Heart right ventricle (tissue), 16 donors: ENCODE results near the gene MARCHF9. TPM values are rescaled to one million over a fixed set of nuclear protein-coding genes. Genes with fewer than 3 reads are reported as not detected.

Experiments used
- ATAC-seq, 8 donors: fragments of 200-7000 bp; cut with Tn5 transposase; one replicate each; pipeline ENCODE4 v1.9.1; 2020; ENCODE audit warnings: mild to moderate bottlenecking in 8 of 8, moderate library complexity in 8 of 8, moderate number of reproducible peaks in 1 of 8
- DNase-seq, 2 donors: peaks; one replicate each; pipeline ENCODE4 v3.0.0-alpha.2; 2020
- H3K27ac ChIP-seq, 10 donors: fragments of 200-600 bp; sonication (generic) in 2 of 10; one replicate each; pipeline versions ENCODE4 v1.5.0 to v1.8.0; 2020 to 2022; ENCODE audit warnings: mild to moderate bottlenecking in 3 of 10
- H3K27me3 ChIP-seq, 7 donors: fragments of 200-600 bp; one replicate each; pipeline ENCODE4 v1.8.0; 2021 to 2022; ENCODE audit warnings: mild to moderate bottlenecking in 2 of 7
- H3K36me3 ChIP-seq, 9 donors: fragments of 200-600 bp; sonication (generic) in 1 of 9; one replicate each; pipeline versions ENCODE4 v1.5.0 to v1.8.0; 2020 to 2022; ENCODE audit warnings: mild to moderate bottlenecking in 2 of 9
- H3K4me1 ChIP-seq, 9 donors: fragments of 200-600 bp; sonication (generic) in 1 of 9; one replicate each; pipeline versions ENCODE4 v1.5.0 to v1.8.0; 2020 to 2022; ENCODE audit warnings: mild to moderate bottlenecking in 4 of 9
- H3K4me3 ChIP-seq, 10 donors: fragments of 200-600 bp; sonication (generic) in 2 of 10; one replicate each; pipeline versions ENCODE4 v1.5.0 to v1.8.0; 2020 to 2022; ENCODE audit warnings: mild to moderate bottlenecking in 7 of 10, moderate library complexity in 2 of 10
- H3K9me3 ChIP-seq, 11 donors: fragments of 200-600 bp in 10 of 11; sonication (generic) in 2 of 11; one replicate each; pipeline versions ENCODE4 v1.5.0 to v1.8.0; 2013 to 2022; ENCODE audit warnings: mild to moderate bottlenecking in 2 of 11, control low read depth in 1 of 11, moderate library complexity in 1 of 11
- CTCF ChIP-seq, 9 donors: fragments of 200-600 bp; sonication (generic) in 2 of 9; IDR thresholded peaks; one replicate each; pipeline versions ENCODE4 v1.5.0 to v1.8.0; 2021 to 2022; ENCODE audit warnings: antibody characterized with exemption in 9 of 9, mild to moderate bottlenecking in 5 of 9, moderate library complexity in 1 of 9
- WGBS, 2 donors: extraction: QIAGEN DNeasy Blood & Tissue Kit; methylation state at CpG; one replicate each; pipeline ENCODE4 v1.1.7; 2013; ENCODE audit warnings: inconsistent platforms in 1 of 2; 5-methylcytosine and 5-hydroxymethylcytosine counted together
- intact Hi-C, 10 donors: fragments of 100-400 bp; cut with DNase I; formaldehyde crosslinking; loops; one replicate each; pipeline versions ENCODE4 v1.11.1 to v1.14.2; 2022
- polyA plus RNA-seq, 2 donors: library from polyadenylated mRNA; stranded (reverse); fragments of 200-250 nt; gene quantifications; one replicate each; pipeline ENCODE4 v1.2.3, GENCODE V29; 2013
- total RNA-seq, 10 donors: library from RNA; stranded (reverse); fragmentation: NEBNext Ultra II Directional in 3 of 10; extraction: Animal tissue kit (Norgen Biotek cat#: 25700) in 3 of 10; gene quantifications; one replicate each; pipeline versions ENCODE4 v1.2.1 to v1.2.4, GENCODE V29; 2021 to 2023
- donor health status: Arrhythmogenic right ventricular cardiomyopathy.
- donor health status: ischemic (EF 13 %, LVEDD 7.1; RV severe dilation, severe dysfunction).
- donor health status: healthy with polysubstance abuse.
- donor health status: DM: no; HTN: yes; CAD: no.
- donor health status: DM: no; HTN: no; CAD: no.
- donor health status: ischemic (EF 25% LVEDD 6.9; RV normal size, moderate dysfunction).
- donor health status: ischemic (EF 25% LVEDD 5.7; RV mildly dilated, moderate dysfunction).
- donor health status: healthy.
- donor health status: DM: yes; HTN: yes; CAD: no.
- donor health status: Ischemic cardiomyopathy.
- donor health status: ischemic (EF 35%, LVEDD 5.7; RV mildly dilated, moderate dysfunction).
- donor health status: nonischemic (EF 11% LVEDD 7.7; RV severe dilation, severe dysfunction).
- donor health status: DM: yes; HTN: yes; CAD: no.
- donor health status: PGD.
- donor health status: ischemic (EF 29% LVEDD 5.4; RV normal size, mild dysfunction).
- donor health status: nonischemic (EF 23%, LVEDD 6.1; RV moderate dilation, normal function).

The MARCHF9 gene
- total and polyA plus RNA-seq, 12 donors = 11.2 to 20.7 (median 13.7) TPM

- no peak for ATAC-seq
- WGBS, 2 donors = 40 to 53% methylated on average over 5 of the region's 5 CpGs
- peaks cover 0 to 24% (median 14%) of the 10 kb centered on the region in 9 donors for H3K4me1 ChIP-seq
- no peak overlapping the region for H3K4me3 ChIP-seq
- H3K27ac ChIP-seq = no peak overlapping the region
- TF ChIP-seq CTCF (IDR thresholded peaks at IDR 0.05) = no peak
- no peak for DNase-seq
- peaks cover 0 to 49% (median 19%) of the 10 kb centered on the region in 7 donors for H3K27me3 ChIP-seq
- intact Hi-C loops = no loop called here
- H3K36me3 ChIP-seq = peaks cover 0 to 80% (median 0%) of the 10 kb centered on the region in 9 donors
- no peaks in the 10 kb centered on the region for H3K9me3 ChIP-seq
Observed at GRCh38 chr12:57729321-57729844, 25.5 kb upstream of the MARCHF9 start.

- peaks cover 0 to 87% (median 0%) of the 10 kb centered on the region in 9 donors for H3K36me3 ChIP-seq
- 80 to 81% methylated on average over 13 of the region's 13 CpGs for WGBS, 2 donors
- H3K27me3 ChIP-seq = peaks cover 0 to 49% (median 28%) of the 10 kb centered on the region in 7 donors
- no peak overlapping the region for H3K27ac ChIP-seq
- intact Hi-C loops = no loop called here
- no peaks in the 10 kb centered on the region for H3K9me3 ChIP-seq
- TF ChIP-seq CTCF (IDR thresholded peaks at IDR 0.05) = no peak
- no peak overlapping the region for H3K4me3 ChIP-seq
- no peak for DNase-seq
- peaks cover under 1 to 26% (median 16%) of the 10 kb centered on the region in 9 donors for H3K4me1 ChIP-seq
- ATAC-seq = no peak
Observed at GRCh38 chr12:57730336-57731067, 24.4 kb upstream of the MARCHF9 start.

- intact Hi-C loops = no loop called here
- peaks cover 0 to 59% (median 34%) of the 10 kb centered on the region in 7 donors for H3K27me3 ChIP-seq
- H3K4me3 ChIP-seq = no peak overlapping the region
- peaks cover 0 to 80% (median 0%) of the 10 kb centered on the region in 9 donors for H3K36me3 ChIP-seq
- H3K4me1 ChIP-seq = peaks cover 5 to 28% (median 20%) of the 10 kb centered on the region in 9 donors
- no peak for ATAC-seq
- H3K9me3 ChIP-seq = no peaks in the 10 kb centered on the region
- no peak for TF ChIP-seq CTCF (IDR thresholded peaks at IDR 0.05)
- 75 to 76% methylated on average over 19 of the region's 19 CpGs for WGBS, 2 donors
- no peak for DNase-seq
- H3K27ac ChIP-seq = no peak overlapping the region
Observed at GRCh38 chr12:57731411-57732080, 23.4 kb upstream of the MARCHF9 start.

- H3K36me3 ChIP-seq = peaks cover 0 to 78% (median 0%) of the 10 kb centered on the region in 9 donors
Observed at GRCh38 chr12:57732270-57732669, 22.6 kb upstream of the MARCHF9 start.

More at GRCh38 chr12:57732270-57732669, 22.6 kb upstream of the MARCHF9 start:
- Histone ChIP-seq H3K4me3 (no peak overlapping the region), H3K9me3 (no peaks in the 10 kb centered on the region), H3K4me1 (peaks cover 10 to 28% (median 21%) of the 10 kb centered on the region in 9 donors), H3K27me3 (peaks cover 5 to 66% (median 41%) of the 10 kb centered on the region in 7 donors), H3K27ac (no peak overlapping the region)
- TF ChIP-seq CTCF (IDR thresholded peaks at IDR 0.05) = no peak
- no peak for ATAC-seq
- no peak for DNase-seq
- WGBS, 2 donors = 60 to 79% methylated on average over 4 of the region's 4 CpGs
- intact Hi-C loops = no loop called here
